SIG-M5 treated with dmso at 0.1 percent for 504 hours (cell line): ENCODE results near the gene TST.

ENCODE experiments used
- DNase-seq: peaks from one replicate; lab custom pipeline; 2025; ENCODE audit not compliant: unreplicated experiment; lab: John Stamatoyannopoulos, UW

TST gene

GRCh38 chr22:37054056-37054395 is 34.8 kb upstream of the TST start:
- DNase-seq = no peak

GRCh38 chr22:37053310-37054055 is 34.2 kb upstream of the TST start:
- no peak for DNase-seq

GRCh38 chr22:37052386-37053309 is 33.4 kb upstream of the TST start:
- DNase-seq = no peak

- DNase-seq = peak; percentile 22
These were observed 32.4 kb upstream of the TST start, which contains the start of gene KCTD17 for GRCh38 chr22:37051391-37052385. KCTD17 (plus strand) TSS chr22:37051742; CDS start chr22:37051761, 19 bp downstream.

- DNase-seq = no peak
These were observed 31.7 kb upstream of the TST start for GRCh38 chr22:37050913-37051312.

- DNase-seq = no peak
These were observed 30.0 kb upstream of the TST start for GRCh38 chr22:37049224-37049623.

- DNase-seq = no peak
These were observed 28.9 kb upstream of the TST start for GRCh38 chr22:37048133-37048532.

- no peak for DNase-seq
These were observed 27.8 kb upstream of the TST start for GRCh38 chr22:37047006-37047405.

- no peak for DNase-seq
These were observed 27.3 kb upstream of the TST start for GRCh38 chr22:37046589-37046988.

GRCh38 chr22:37045958-37046357 is 26.7 kb upstream of the TST start:
- DNase-seq = peak; percentile 43

GRCh38 chr22:37044634-37045625 is 25.7 kb upstream of the TST start:
- DNase-seq = peak; percentile 23

GRCh38 chr22:37043828-37044538 is 24.7 kb upstream of the TST start:
- peak; percentile 62 for DNase-seq

GRCh38 chr22:37043209-37043827 is 24.1 kb upstream of the TST start:
- no peak for DNase-seq

GRCh38 chr22:37039466-37039865 is 20.2 kb upstream of the TST start:
- no peak for DNase-seq

GRCh38 chr22:37037669-37038068 is 18.4 kb upstream of the TST start:
- DNase-seq = no peak

- DNase-seq = no peak
These were observed 17.6 kb upstream of the TST start for GRCh38 chr22:37036655-37037377.

- no peak for DNase-seq
These were observed 14.6 kb upstream of the TST start for GRCh38 chr22:37033605-37034430.
